Activated T-cell treated with anti-CD3 and anti-CD28 coated beads for 24 hours (primary cell): ENCODE data around the gene GRM4.

Experiments used
- DNase-seq: peaks from one replicate; pipeline ENCODE4 v3.0.0-alpha.2; 2020; ENCODE audit warnings: low read depth

The GRM4 gene

DNA sequence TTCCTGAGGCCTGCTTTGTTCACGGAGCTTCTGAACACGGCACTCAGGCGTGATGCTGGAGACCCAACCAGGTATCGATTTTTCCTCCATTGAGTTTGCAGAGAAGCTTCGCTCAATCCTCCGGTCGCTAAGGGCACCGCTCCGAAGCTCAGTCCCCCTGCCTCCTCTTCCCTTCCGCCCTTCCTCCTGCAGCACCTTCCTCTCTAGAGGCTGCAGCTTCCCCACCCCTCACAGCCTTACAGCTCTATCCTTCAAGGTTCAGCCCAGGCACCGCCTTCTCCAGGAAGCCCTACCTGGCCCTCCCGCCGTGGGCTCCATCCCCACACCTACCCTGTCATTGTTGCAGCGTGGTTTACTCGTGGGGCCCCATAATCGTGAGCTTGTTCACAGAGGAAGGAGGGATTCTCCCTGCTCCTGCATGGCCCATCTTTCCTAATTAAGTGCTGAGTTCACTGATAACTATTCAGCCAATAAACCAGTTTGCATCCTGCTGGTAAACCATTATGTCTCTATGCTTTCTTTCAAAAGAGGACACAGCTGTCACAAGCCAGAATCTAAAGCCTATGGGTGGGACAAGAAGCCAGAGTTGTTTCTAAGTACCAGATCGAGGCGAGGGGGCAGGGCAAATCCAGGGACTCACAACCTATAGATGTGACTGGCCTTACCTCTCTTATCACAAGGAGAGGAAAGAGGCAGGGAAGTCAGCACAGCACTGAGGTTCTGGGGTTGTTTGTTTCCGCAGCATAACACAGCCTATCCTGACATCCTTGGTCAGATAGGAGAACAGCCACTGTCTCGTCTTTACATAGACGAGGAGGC lies 152.0 kb downstream of the GRM4 start:
- DNase-seq: no peak

- DNase-seq: no peak
Measured at GRCh38 chr6:33993091-33993490, 152.8 kb downstream of the GRM4 start.

GRCh38 chr6:33992191-33992590 lies 153.7 kb downstream of the GRM4 start:
- no peak for DNase-seq

DNA sequence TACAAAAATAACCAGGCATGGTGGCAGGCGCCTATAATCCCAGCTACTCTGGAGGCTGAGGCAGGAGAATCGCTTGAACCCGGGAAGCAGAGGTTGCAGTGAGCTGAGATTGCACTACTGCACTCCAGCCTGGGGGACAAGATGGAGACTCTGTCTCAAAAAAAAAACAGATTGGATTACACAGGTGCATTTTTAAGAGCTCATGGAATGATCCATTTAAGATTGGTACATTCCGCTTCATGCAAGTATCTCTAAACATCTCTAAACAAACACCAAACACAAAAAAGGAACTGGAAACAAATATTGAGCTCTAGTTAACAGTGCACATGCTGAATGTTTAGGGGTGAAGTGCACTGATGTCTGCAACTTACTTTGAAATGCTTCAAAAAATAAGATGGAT lies 154.3 kb downstream of the GRM4 start:
- no peak for DNase-seq

GRCh38 chr6:33990061-33990541 lies 155.8 kb downstream of the GRM4 start:
- no peak for DNase-seq

DNA sequence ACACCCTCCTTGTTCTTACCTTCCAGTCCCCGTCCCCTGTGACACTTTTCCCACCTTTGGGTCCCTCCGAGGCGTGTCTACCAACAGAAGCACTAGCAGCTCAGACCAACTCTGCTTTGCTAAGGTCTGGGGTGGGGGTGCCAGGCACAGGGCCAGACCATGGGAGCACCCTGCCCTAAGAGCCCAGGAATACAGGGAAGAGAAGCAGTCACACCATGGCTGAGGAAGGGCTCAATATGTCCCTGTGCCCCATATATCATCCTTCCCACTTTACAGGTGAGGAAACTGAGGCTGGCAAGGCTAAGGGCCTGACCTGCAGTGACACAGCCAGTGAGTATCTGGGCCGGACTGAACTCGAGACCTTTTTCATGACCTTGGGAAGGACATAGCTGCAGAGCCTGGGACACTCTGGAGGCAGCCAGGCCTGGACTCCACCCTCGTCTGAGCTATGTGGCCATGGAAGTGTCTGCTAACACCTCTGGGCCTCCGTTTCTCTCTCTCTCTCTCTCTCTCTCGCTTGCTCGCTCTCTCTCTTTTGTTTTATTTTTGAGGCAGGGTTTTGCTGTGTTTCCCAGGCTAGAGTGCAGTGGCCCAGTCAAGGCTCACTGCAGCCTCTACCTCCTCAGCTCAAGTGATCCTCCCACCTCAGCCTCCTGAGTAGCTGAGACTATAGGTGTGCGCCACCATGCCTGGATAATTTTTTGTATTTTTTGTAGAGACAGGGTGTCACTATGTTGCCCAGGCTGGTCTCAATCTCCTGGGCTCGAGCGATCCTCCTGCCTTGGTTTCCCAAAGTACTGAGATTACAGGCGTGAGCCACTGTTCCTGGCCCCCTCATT lies 156.7 kb downstream of the GRM4 start:
- DNase-seq: no peak

GRCh38 chr6:33988121-33989015 lies 157.5 kb downstream of the GRM4 start:
- DNase-seq: no peak

GRCh38 chr6:33987531-33988021 lies 158.3 kb downstream of the GRM4 start:
- no peak for DNase-seq

DNA sequence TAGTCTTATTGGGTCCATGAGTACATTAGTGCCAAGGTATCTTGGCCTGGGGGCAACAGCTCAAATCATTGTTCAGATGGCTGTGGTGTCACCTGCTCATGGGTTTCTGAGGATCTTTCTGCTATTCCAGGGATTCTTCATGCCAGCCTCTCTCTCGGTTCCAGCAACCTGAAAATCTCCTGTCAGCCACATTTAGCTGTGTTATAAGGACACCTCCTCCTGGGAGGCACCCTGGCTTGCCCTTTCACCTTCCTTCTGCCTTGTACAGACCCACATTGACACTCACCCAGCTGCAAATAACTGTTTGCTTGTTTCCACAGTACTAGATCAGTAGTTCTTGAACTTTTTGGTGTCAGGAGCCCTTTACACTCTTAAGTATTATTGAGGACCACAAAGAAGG lies 159.9 kb downstream of the GRM4 start:
- DNase-seq: no peak

GRCh38 chr6:33985313-33985751 lies 160.6 kb downstream of the GRM4 start:
- no peak for DNase-seq

DNA sequence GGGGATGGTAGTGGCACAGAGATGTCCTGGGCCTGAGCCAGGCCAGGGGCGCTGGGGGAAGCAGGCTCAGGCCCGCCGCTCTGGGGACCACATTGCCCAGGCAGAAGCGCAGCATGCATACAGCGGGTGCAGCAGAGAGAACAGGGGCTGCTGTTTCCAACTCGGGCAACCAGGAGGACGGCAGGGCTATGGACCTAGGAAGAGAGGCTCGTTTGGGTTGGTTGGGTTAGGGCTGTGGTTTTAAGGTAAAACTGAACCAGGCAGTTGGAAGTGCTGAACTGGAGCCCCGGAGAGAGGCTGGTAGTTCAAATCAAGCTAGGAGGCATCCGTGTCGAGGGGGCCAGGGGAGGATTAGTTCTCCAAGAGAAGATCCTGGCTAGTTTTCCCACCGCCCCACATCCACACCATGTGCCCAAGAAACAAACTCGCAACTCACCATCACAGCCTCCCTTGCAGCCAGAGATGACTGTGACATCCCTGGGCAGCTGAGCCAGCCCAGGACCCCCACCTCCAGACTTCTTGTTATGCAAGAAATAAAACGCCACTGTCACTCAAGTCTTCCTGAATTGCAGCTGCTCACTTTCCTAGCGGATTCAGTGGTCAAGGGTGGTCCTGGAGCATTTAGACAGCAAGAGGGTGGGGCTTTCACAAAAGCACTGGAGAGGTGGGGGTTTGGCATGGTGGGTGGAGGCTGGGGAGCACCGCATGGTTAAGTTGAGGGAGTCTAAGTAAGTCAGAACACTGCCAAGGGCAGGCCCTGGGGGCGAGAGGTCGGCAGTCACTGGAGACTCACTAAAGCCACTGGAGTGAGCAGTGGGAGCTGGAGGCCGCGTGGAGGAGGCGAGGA lies 161.2 kb downstream of the GRM4 start:
- DNase-seq: no peak

- no peak for DNase-seq
Measured at GRCh38 chr6:33983721-33984465, 162.0 kb downstream of the GRM4 start.

DNA sequence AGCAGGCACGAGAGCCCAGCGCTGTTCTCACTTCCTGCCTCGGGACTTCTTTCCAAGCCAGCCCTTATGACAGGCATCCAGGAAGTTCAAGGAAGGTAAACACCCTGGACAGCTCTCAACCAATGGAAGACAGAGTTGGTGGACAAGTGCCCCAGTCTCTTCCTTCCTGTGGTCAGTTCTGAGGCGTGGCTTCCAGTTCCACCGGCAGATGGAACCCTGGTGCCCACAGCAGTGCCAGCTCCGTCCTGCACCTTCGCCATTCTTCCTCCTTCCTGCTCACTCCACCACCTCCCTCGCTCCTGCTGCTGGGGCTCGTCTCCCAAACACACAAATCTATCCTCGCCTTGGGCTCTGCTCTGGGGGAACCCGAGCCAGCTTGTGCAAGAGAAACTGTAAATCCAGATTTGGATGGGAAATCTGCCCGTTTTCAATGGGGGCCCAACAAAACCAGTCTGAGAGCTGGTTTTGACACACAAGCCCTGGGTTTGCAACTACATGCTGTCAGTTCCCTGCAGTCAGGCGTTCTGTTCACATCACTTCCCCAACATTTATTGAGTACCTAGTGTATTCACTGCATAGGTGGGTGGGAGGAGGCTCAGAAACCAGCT lies 162.7 kb downstream of the GRM4 start:
- no peak for DNase-seq

GRCh38 chr6:33981861-33982260 lies 164.0 kb downstream of the GRM4 start:
- DNase-seq: no peak

GRCh38 chr6:33981421-33981820 lies 164.5 kb downstream of the GRM4 start:
- no peak for DNase-seq

DNA sequence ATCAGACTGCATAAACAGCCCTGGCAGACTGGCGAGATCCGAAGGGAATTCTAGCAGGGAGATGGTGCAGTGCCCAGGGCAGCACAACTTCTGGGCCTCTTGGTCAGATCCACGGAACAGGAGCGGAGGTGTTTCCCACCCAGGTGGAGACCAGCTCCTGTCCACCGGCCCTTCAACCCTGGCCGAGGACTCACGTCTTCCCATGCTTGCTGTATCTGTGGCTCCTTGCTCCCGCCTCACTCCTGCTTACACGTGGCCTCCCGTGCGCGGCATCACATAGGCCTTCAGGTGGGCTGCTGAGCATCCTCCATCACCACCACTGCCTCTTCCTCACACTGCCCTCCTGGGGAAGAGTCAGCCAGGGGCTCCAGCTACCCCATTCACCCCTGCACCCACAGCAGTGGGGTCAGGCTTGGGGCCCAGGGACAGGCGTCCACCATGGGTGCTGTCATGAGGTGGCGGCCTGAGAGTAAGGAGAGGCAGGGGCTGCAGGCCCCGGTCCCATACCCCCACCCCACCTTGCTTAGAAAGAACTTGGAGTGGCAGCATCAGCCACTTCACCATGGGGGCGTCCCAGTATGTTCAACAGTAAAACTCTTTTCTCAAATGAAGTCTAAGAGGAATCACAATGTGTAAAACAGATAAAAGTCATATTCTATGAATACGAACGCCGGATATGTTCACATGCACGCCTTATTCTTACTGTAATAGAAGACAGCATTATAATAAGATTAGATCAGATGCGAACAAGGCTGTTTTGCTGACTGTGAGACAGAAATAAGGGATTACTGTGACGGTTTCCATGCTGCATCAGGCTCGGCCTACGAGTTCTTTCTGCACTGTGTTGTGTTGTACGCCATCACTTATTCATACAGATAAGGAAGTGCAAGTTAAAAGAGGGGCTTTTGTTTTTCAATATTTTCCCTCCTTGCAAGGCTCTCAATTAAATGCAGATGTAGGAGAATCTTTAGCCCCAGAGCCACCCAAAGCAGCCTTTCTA lies 165.4 kb downstream of the GRM4 start:
- no peak for DNase-seq

- DNase-seq: no peak
Measured at GRCh38 chr6:33979750-33980149, 166.1 kb downstream of the GRM4 start.

GRCh38 chr6:33978412-33979150 lies 167.3 kb downstream of the GRM4 start:
- DNase-seq: no peak
